Astrocyte (in vitro differentiated cells and primary cell): ENCODE measurements around the gene CFAP45. TPM values are rescaled to one million over a fixed set of nuclear protein-coding genes. Genes with fewer than 3 reads are reported as not detected.

Experiments
- DNase-seq: peaks from one replicate; pipeline ENCODE4 v3.0.0-alpha.2; 2010; ENCODE audit warnings: low read depth
- FAIRE-seq: peaks from 2 replicates; lab custom pipeline; 2011; peaks lifted over from hg19 to GRCh38; lab: Jason Lieb, UNC
- H2AFZ ChIP-seq: 2 replicates; pipeline ENCODE4 v1.6.0; 2012; ENCODE audit warnings: low read depth, low read length, inconsistent platforms
- H3K27ac ChIP-seq: 2 replicates; pipeline ENCODE4 v1.5.1; 2011; ENCODE audit warnings: low read depth, low read length, inconsistent platforms
- H3K27me3 ChIP-seq: 2 replicates; pipeline ENCODE4 v1.6.0; 2011; ENCODE audit warnings: low read length, inconsistent platforms; ENCODE audit not compliant: insufficient read depth
- H3K36me3 ChIP-seq: 2 replicates; pipeline ENCODE4 v1.5.1; 2011; ENCODE audit warnings: low read length, inconsistent platforms; ENCODE audit not compliant: insufficient read depth
- H3K4me1 ChIP-seq: 2 replicates; pipeline ENCODE4 v1.5.1; 2011; ENCODE audit warnings: low read length, inconsistent platforms; ENCODE audit not compliant: insufficient read depth
- H3K4me2 ChIP-seq: 2 replicates; pipeline ENCODE4 v1.6.0; 2012; ENCODE audit warnings: low read length, inconsistent platforms
- H3K4me3 ChIP-seq: 2 replicates; pipeline ENCODE4 v1.5.1; 2011; ENCODE audit warnings: low read depth, mild to moderate bottlenecking, low read length, inconsistent platforms; ENCODE audit not compliant: insufficient read depth
- H3K79me2 ChIP-seq: 2 replicates; pipeline ENCODE4 v1.6.0; 2012; ENCODE audit warnings: mild to moderate bottlenecking, low read length, inconsistent platforms; ENCODE audit not compliant: insufficient read depth
- H3K9ac ChIP-seq: 2 replicates; pipeline ENCODE4 v1.6.0; 2012; ENCODE audit warnings: mild to moderate bottlenecking, low read length, inconsistent platforms
- H3K9me3 ChIP-seq: 2 replicates; pipeline ENCODE4 v1.5.1; 2012; ENCODE audit warnings: low read depth, mild to moderate bottlenecking, low read length, inconsistent platforms; ENCODE audit not compliant: insufficient read depth
- H4K20me1 ChIP-seq: 2 replicates; pipeline ENCODE4 v1.6.0; 2012; ENCODE audit warnings: low read length, inconsistent platforms; ENCODE audit not compliant: insufficient read depth
- H3K27ac Mint-ChIP-seq: one replicate; pipeline ENCODE4 v1.8.0; 2021; ENCODE audit warnings: mild to moderate bottlenecking, mixed read lengths; ENCODE audit not compliant: unreplicated experiment
- H3K27me3 Mint-ChIP-seq: one replicate; pipeline ENCODE4 v1.8.0; 2021; ENCODE audit warnings: low read depth, mixed read lengths; ENCODE audit not compliant: unreplicated experiment
- H3K36me3 Mint-ChIP-seq: one replicate; pipeline ENCODE4 v1.8.0; 2021; ENCODE audit warnings: low read depth, mixed read lengths; ENCODE audit not compliant: unreplicated experiment
- H3K4me1 Mint-ChIP-seq: one replicate; pipeline ENCODE4 v1.8.0; 2021; ENCODE audit warnings: low read depth, mixed read lengths; ENCODE audit not compliant: unreplicated experiment
- H3K4me3 Mint-ChIP-seq: one replicate; pipeline ENCODE4 v1.8.0; 2021; ENCODE audit warnings: mild to moderate bottlenecking, moderate library complexity, mixed read lengths; ENCODE audit not compliant: unreplicated experiment
- H3K9me3 Mint-ChIP-seq: one replicate; pipeline ENCODE4 v1.8.0; 2021; ENCODE audit warnings: mild to moderate bottlenecking, mixed read lengths; ENCODE audit not compliant: unreplicated experiment
- CTCF ChIP-seq: IDR thresholded peaks from 2 replicates; pipeline ENCODE4 v1.5.1; 2011; ENCODE audit warnings: low read depth, mild to moderate bottlenecking, inconsistent platforms, low read length, moderate library complexity; ENCODE audit not compliant: insufficient read depth
- EZH2 ChIP-seq: IDR thresholded peaks from 2 replicates; pipeline ENCODE4 v1.6.1; 2012; ENCODE audit warnings: mild to moderate bottlenecking, low read length, inconsistent platforms; ENCODE audit not compliant: insufficient read depth
- total RNA-seq: library from RNA; stranded (reverse); gene quantifications from 2 replicates; pipeline ENCODE4 v1.2.1, GENCODE V29; 2021

Gene CFAP45
- total RNA-seq, 1 donor from 2014 or later, result 3.2 TPM

DNA sequence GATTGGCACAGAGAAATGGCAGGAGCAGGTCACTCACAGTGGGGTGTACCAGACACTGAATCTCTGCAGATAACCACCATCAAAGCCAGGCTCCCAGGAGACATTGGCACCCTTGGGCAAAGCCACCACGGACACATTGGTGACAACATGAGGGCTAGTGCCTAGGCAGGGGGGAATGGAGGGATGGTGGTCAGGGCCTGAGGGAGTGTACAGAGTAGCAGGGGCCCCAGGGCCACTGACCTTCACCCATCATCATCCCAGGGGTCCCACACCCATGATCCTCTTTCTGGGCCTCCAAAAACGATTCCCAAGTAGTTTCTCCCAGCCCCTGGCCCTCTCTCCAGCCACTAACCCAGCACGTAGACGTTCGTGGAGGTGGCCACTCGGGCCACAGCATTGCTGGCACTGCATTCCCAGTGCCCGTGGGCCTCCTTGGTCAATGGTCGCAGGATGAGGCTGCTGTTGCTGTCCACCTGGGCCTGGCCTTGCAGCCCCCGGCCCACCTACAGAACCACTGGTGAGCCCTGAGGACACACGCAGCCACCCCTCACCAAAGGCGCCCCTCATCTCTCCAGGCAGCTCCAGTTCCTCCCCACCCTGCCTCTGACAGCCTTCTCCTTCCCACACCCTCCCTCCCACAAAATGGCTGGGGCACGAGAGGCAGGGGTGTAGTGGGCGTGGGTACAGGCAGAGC is 31.3 kb upstream of the CFAP45 start:
- TF ChIP-seq CTCF, result no peak
- Histone ChIP-seq H3K27me3 (no peaks in the 10 kb centered on the region), H4K20me1 (no peaks in the 10 kb centered on the region), H3K9ac (no peak overlapping the region), H3K27ac (no peak overlapping the region), H3K4me1 (no peaks in the 10 kb centered on the region), H3K4me2 (no peak overlapping the region), H3K4me3 (no peak overlapping the region), H2AFZ (no peak overlapping the region), H3K36me3 (no peaks in the 10 kb centered on the region), H3K9me3 (no peaks in the 10 kb centered on the region), H3K79me2 (no peaks in the 10 kb centered on the region)
- Mint-ChIP-seq H3K27ac (no peak overlapping the region), H3K4me1 (peaks cover 9% of the 10 kb centered on the region), H3K4me3 (no peak overlapping the region), H3K27me3 (peaks cover 34% of the 10 kb centered on the region), H3K36me3 (peaks cover 6% of the 10 kb centered on the region), H3K9me3 (peaks cover 2% of the 10 kb centered on the region)
- DNase-seq, result no peak
- FAIRE-seq, result no peak

DNA sequence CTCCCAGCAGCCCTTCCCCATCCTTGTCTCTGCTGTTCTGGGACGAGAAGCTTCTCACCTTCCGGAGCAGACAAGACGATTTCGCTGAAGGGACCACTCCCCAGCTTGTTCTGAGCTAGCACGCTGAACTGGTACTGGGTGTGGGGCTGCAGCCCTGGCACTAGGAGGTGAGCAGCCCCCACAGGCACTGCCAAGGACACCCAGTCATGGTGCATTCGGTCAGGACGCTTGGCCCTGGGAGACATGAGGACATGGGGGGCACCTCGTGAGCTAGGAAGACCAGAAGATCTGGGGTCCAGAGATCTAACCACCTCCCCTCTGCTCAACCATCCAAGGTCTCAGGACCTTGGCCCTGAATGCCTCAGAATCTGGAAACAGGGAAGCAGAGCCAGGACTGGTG is 30.7 kb upstream of the CFAP45 start:
- Histone ChIP-seq H2AFZ (no peak overlapping the region), H4K20me1 (no peaks in the 10 kb centered on the region), H3K4me3 (no peak overlapping the region), H3K27me3 (no peaks in the 10 kb centered on the region), H3K4me1 (no peaks in the 10 kb centered on the region), H3K36me3 (no peaks in the 10 kb centered on the region), H3K27ac (no peak overlapping the region), H3K9me3 (no peaks in the 10 kb centered on the region), H3K9ac (no peak overlapping the region), H3K79me2 (peaks cover 1% of the 10 kb centered on the region), H3K4me2 (no peak overlapping the region)
- Mint-ChIP-seq H3K27me3 (peaks cover 32% of the 10 kb centered on the region), H3K36me3 (peaks cover 6% of the 10 kb centered on the region), H3K4me3 (no peak overlapping the region), H3K27ac (no peak overlapping the region), H3K9me3 (peaks cover 2% of the 10 kb centered on the region), H3K4me1 (peaks cover 10% of the 10 kb centered on the region)
- no peak for TF ChIP-seq EZH2
- no peak for TF ChIP-seq CTCF
- FAIRE-seq (no peak), DNase-seq (no peak)

- H3K4me3 ChIP-seq, result no peak overlapping the region
- no peaks in the 10 kb centered on the region for H3K9me3 Mint-ChIP-seq
- H4K20me1 ChIP-seq, result no peaks in the 10 kb centered on the region
- no peak overlapping the region for H3K27ac ChIP-seq
- DNase-seq, result no peak
- H3K9ac ChIP-seq, result no peak overlapping the region
- peaks cover 28% of the 10 kb centered on the region for H3K27me3 Mint-ChIP-seq
- no peaks in the 10 kb centered on the region for H3K27me3 ChIP-seq
- H2AFZ ChIP-seq, result no peak overlapping the region
- peaks cover 5% of the 10 kb centered on the region for H3K79me2 ChIP-seq
- no peak for TF ChIP-seq EZH2
- TF ChIP-seq CTCF, result no peak
- no peaks in the 10 kb centered on the region for H3K36me3 ChIP-seq
- H3K4me1 ChIP-seq, result no peaks in the 10 kb centered on the region
- H3K4me1 Mint-ChIP-seq, result peaks cover 10% of the 10 kb centered on the region
- H3K4me3 Mint-ChIP-seq, result no peak overlapping the region
- no peak for FAIRE-seq
- H3K27ac Mint-ChIP-seq, result no peak overlapping the region
- peaks cover 6% of the 10 kb centered on the region for H3K36me3 Mint-ChIP-seq
- H3K4me2 ChIP-seq, result no peak overlapping the region
- H3K9me3 ChIP-seq, result no peaks in the 10 kb centered on the region
Observed at GRCh38 chr1:159930216-159930615, 30.3 kb upstream of the CFAP45 start.
